HG03064 (cell line): Measurements from ENCODE around the gene DSCAM.

Source experiments
- ATAC-seq: cut with Tn5 transposase; IDR thresholded peaks from one replicate; pipeline ENCODE4 v1.9.1; 2021; ENCODE audit warnings: low read depth; ENCODE audit not compliant: unreplicated experiment

The DSCAM gene

GRCh38 chr21:40567501-40567900, 279.5 kb downstream of the DSCAM start:
- ATAC-seq = no peak

GRCh38 chr21:40566486-40566885, 280.5 kb downstream of the DSCAM start:
- no peak for ATAC-seq

- no peak for ATAC-seq
Measured at GRCh38 chr21:40564318-40564717, 282.6 kb downstream of the DSCAM start.

GRCh38 chr21:40563900-40564299, 283.1 kb downstream of the DSCAM start:
- no peak for ATAC-seq

GRCh38 chr21:40562242-40563002, 284.5 kb downstream of the DSCAM start:
- no peak for ATAC-seq

GRCh38 chr21:40556442-40556968, 290.5 kb downstream of the DSCAM start:
- ATAC-seq = no peak

- no peak for ATAC-seq
Measured at GRCh38 chr21:40555021-40555528, 291.9 kb downstream of the DSCAM start.

GRCh38 chr21:40553781-40554180, 293.2 kb downstream of the DSCAM start:
- no peak for ATAC-seq

- ATAC-seq = no peak
Measured at GRCh38 chr21:40547906-40548513, 298.9 kb downstream of the DSCAM start.

GRCh38 chr21:40546647-40547046, 300.3 kb downstream of the DSCAM start:
- no peak for ATAC-seq

GRCh38 chr21:40540216-40540615, 306.7 kb downstream of the DSCAM start:
- ATAC-seq = no peak

GRCh38 chr21:40534886-40535285, 312.1 kb downstream of the DSCAM start:
- no peak for ATAC-seq

GRCh38 chr21:40531431-40532110, 315.4 kb downstream of the DSCAM start:
- ATAC-seq = no peak

- no peak for ATAC-seq
Measured at GRCh38 chr21:40531016-40531415, 315.9 kb downstream of the DSCAM start.

- no peak for ATAC-seq
Measured at GRCh38 chr21:40517646-40518045, 329.3 kb downstream of the DSCAM start.

- no peak for ATAC-seq
Measured at GRCh38 chr21:40516335-40516734, 330.6 kb downstream of the DSCAM start.

- ATAC-seq = no peak
Measured at GRCh38 chr21:40512590-40512989, 334.4 kb downstream of the DSCAM start.

- no peak for ATAC-seq
Measured at GRCh38 chr21:40507978-40508377, 339.0 kb downstream of the DSCAM start.

GRCh38 chr21:40505681-40506080, 341.3 kb downstream of the DSCAM start:
- no peak for ATAC-seq

- ATAC-seq = no peak
Measured at GRCh38 chr21:40505244-40505643, 341.7 kb downstream of the DSCAM start.

- ATAC-seq = no peak
Measured at GRCh38 chr21:40504825-40505224, 342.1 kb downstream of the DSCAM start.
